ENCODE results near the gene CCDC92. TPM values are rescaled to one million over a fixed set of nuclear protein-coding genes. Genes with fewer than 3 reads are reported as not detected.

CCDC92 gene
- total RNA-seq, 1 donor from 2014 or later, result 22.9 TPM

- Mint-ChIP-seq H3K27ac (no peak overlapping the region), H3K4me1 (ENCODE audit: unreplicated experiment) (peaks cover 34% of the 10 kb centered on the region), H3K9me3 (no peaks in the 10 kb centered on the region), H3K36me3 (no peaks in the 10 kb centered on the region), H3K4me3 (no peak overlapping the region), H3K27me3 (peaks cover 9% of the 10 kb centered on the region)
- no peak for TF ChIP-seq CTCF (conservative IDR thresholded peaks at IDR 0.05)
- DNase-seq (ENCODE audit: extremely low spot score, unreplicated experiment), result no peak
Measured at GRCh38 chr12:123903301-123904065, 69.1 kb downstream of the CCDC92 start.

- Mint-ChIP-seq H3K36me3 (no peaks in the 10 kb centered on the region), H3K9me3 (no peaks in the 10 kb centered on the region), H3K27ac (no peak overlapping the region), H3K4me3 (no peak overlapping the region), H3K27me3 (peaks cover 9% of the 10 kb centered on the region), H3K4me1 (ENCODE audit: unreplicated experiment) (peaks cover 30% of the 10 kb centered on the region)
- DNase-seq (ENCODE audit: extremely low spot score, unreplicated experiment), result no peak
- no peak for TF ChIP-seq CTCF (conservative IDR thresholded peaks at IDR 0.05)
Measured at GRCh38 chr12:123902821-123903220, 69.8 kb downstream of the CCDC92 start.

DNA sequence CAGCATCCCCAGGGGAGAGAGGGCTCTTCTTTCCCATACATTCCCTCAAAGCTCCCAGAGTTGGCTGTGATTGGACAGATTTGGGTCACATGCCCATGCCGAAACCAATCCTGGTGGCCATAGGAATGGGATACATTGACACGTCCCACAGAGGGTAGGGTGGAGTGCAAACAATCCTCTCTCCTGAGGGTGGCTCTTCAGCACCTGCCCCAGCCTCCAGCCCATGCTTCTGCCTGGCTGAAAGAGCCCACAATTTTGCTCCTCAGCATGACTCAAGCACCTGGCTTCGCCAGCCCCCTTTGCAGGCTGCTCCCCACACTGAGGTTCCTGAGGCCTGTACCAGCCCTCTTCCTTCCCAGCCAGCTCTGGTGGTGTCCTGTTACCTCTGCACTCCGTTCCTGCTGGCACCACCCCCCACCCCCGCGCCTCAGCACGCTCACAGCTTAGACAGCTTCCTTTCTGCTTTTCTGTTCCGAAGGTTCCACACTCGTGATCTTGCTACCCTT, 71.7 kb downstream of the CCDC92 start:
- Mint-ChIP-seq H3K27me3 (peaks cover 9% of the 10 kb centered on the region), H3K4me1 (ENCODE audit: unreplicated experiment) (peaks cover 21% of the 10 kb centered on the region), H3K9me3 (no peaks in the 10 kb centered on the region), H3K27ac (no peak overlapping the region), H3K4me3 (no peak overlapping the region), H3K36me3 (no peaks in the 10 kb centered on the region)
- no peak for DNase-seq (ENCODE audit: extremely low spot score, unreplicated experiment)
- no peak for TF ChIP-seq CTCF (conservative IDR thresholded peaks at IDR 0.05)

DNA sequence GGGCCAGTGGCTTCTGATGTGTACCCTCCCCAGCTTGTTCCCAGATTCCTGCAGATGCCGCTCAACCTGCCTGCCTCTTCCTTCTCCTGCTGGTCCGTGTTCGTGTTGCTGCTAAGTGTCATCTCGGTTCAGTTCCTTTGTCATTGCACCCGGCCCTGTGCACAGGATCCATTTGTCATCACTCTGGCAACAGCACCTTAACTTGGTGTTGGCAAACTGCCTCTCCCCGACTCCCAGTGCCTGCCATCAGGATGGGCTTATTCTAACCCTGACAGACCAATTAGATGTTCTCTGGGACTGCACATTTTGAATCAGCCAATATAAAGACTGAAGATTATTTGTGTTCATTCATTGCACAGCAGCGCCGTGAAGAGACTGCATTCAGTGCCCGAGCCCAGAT, 73.3 kb downstream of the CCDC92 start:
- Mint-ChIP-seq H3K9me3 (no peaks in the 10 kb centered on the region), H3K27ac (no peak overlapping the region), H3K27me3 (peaks cover 3% of the 10 kb centered on the region), H3K36me3 (no peaks in the 10 kb centered on the region), H3K4me1 (ENCODE audit: unreplicated experiment) (peaks cover 13% of the 10 kb centered on the region), H3K4me3 (no peak overlapping the region)
- no peak for DNase-seq (ENCODE audit: extremely low spot score, unreplicated experiment)
- TF ChIP-seq CTCF (conservative IDR thresholded peaks at IDR 0.05), result no peak

- H3K27me3 Mint-ChIP-seq, result peaks cover 3% of the 10 kb centered on the region
- no peaks in the 10 kb centered on the region for H3K36me3 Mint-ChIP-seq
- no peak for TF ChIP-seq CTCF (conservative IDR thresholded peaks at IDR 0.05)
- no peak for DNase-seq (ENCODE audit: extremely low spot score, unreplicated experiment)
- H3K9me3 Mint-ChIP-seq, result no peaks in the 10 kb centered on the region
- no peak overlapping the region for H3K4me3 Mint-ChIP-seq
- peaks cover 13% of the 10 kb centered on the region for H3K4me1 Mint-ChIP-seq (ENCODE audit: unreplicated experiment)
- H3K27ac Mint-ChIP-seq, result no peak overlapping the region
Measured at GRCh38 chr12:123898673-123899072, 74.0 kb downstream of the CCDC92 start.

Measured in type B pancreatic cell (in vitro differentiated cells).